HFFc6 (cell line): ENCODE data around the gene OSER1. TPM values are rescaled to one million over a fixed set of nuclear protein-coding genes. Genes with fewer than 3 reads are reported as not detected.

Source experiments
- DNase-seq: peaks from one replicate; pipeline ENCODE4 v3.0.0-alpha.2; 2018
- H3K27ac Mint-ChIP-seq: 2 replicates; pipeline ENCODE4 v1.8.0; 2020; ENCODE audit warnings: mild to moderate bottlenecking, mixed read lengths
- H3K27me3 Mint-ChIP-seq: 2 replicates; pipeline ENCODE4 v1.8.0; 2021; ENCODE audit warnings: mild to moderate bottlenecking, moderate library complexity, mixed read lengths; ENCODE audit not compliant: insufficient read depth
- H3K36me3 Mint-ChIP-seq: 2 replicates; pipeline ENCODE4 v1.8.0; 2021; ENCODE audit warnings: low read depth, mixed read lengths
- H3K4me1 Mint-ChIP-seq: 2 replicates; pipeline ENCODE4 v1.8.0; 2020; ENCODE audit warnings: low read depth, mixed read lengths
- H3K4me3 Mint-ChIP-seq: 2 replicates; pipeline ENCODE4 v1.8.0; 2020; ENCODE audit warnings: mild to moderate bottlenecking, moderate library complexity, mixed read lengths
- H3K9me3 Mint-ChIP-seq: 2 replicates; pipeline ENCODE4 v1.8.0; 2020; ENCODE audit warnings: mild to moderate bottlenecking, mixed read lengths
- CTCF ChIP-seq: fragments of 200-600 bp; sonication (generic); IDR thresholded peaks from 2 replicates; pipeline ENCODE4 v1.5.0; 2021; ENCODE audit warnings: antibody characterized with exemption, mild to moderate bottlenecking
- total RNA-seq, 6 experiments: library from RNA; stranded (reverse); fragmentation: NEBNext Ultra II Directional; extraction: Animal tissue kit (Norgen Biotek cat#: 25700); gene quantifications; 2 replicates in 1 of 6; 3 replicates in 5 of 6; pipeline ENCODE4 v1.2.3, GENCODE V29; 2021

The OSER1 gene
- total RNA-seq, 6 experiments from 2014 or later, result 33.1 to 38.8 (median 36.2) TPM

GRCh38 chr20:44173116-44173515, 37.5 kb downstream of the OSER1 start:
- peaks cover 10% of the 10 kb centered on the region; the same call in 1 of the 2 replicates for H3K36me3 Mint-ChIP-seq
- no peaks in the 10 kb centered on the region for H3K27me3 Mint-ChIP-seq
- DNase-seq, result no peak
- H3K9me3 Mint-ChIP-seq, result no peaks in the 10 kb centered on the region
- H3K27ac Mint-ChIP-seq, result peak overlapping the region; percentile 10; the same call in 1 of the 2 replicates
- no peak for TF ChIP-seq CTCF
- peaks cover 41% of the 10 kb centered on the region for H3K4me1 Mint-ChIP-seq
- H3K4me3 Mint-ChIP-seq, result no peak overlapping the region

DNA sequence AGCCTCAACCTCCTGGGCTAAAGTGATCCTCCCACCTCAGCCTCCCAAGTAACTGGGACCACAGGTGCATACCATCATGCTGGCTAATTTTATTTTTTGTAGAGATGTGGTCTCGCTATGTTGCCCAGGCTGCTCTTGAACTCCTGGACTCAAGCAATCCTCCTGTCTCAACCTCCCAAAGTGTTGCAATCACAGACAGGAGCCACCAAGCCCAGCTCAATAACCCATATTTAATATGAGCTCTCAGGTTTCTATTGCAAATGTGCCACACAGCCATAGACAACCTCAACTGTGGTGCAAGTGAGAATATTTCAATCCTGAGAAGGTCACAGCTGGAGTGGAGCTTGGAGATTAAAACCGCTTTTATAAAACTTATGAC, 38.0 kb downstream of the OSER1 start:
- H3K27ac Mint-ChIP-seq, result no peak overlapping the region
- TF ChIP-seq CTCF, result no peak
- H3K27me3 Mint-ChIP-seq, result no peaks in the 10 kb centered on the region
- no peaks in the 10 kb centered on the region for H3K9me3 Mint-ChIP-seq
- DNase-seq, result no peak
- peaks cover 10% of the 10 kb centered on the region; the same call in 1 of the 2 replicates for H3K36me3 Mint-ChIP-seq
- no peak overlapping the region for H3K4me3 Mint-ChIP-seq
- peaks cover 42% of the 10 kb centered on the region for H3K4me1 Mint-ChIP-seq

DNA sequence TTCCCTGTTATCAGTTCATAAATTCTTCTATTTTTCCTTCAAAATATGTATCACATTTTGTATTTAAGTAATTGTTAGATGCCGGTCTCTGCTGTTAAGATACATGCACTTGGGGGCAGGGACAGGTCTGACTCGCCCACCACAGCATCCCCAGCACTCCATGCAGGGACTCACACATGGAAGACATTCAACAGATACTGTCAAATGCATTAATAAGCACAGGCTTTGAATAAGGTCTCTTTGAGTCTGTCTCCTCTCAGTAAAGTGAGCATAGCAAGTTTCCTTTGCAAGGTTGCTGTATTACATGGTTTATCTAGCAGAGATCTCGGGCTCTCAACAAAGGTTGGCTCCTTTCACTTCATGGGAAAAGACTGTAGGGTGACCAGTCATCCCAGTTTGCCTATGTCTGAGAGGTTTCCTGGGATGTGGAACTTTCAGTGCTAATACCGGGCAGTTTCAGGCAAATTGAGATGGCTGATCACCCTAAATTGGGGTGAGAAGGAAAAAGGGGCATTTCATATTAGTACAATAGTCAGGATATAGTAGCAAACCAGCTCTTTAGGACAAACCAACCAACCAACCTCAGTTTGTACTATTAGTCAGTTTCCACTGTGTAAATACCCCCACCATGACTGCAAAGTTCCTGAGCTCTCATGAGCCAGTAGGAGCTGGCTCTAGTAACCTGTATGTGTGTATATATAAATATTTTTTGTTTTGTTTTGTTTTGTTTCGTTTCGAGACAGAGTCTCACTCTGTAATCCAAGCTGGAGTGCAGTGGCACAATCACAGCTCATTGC, 38.6 kb downstream of the OSER1 start:
- Mint-ChIP-seq H3K27ac (no peak overlapping the region; the same call in 1 of the 2 replicates), H3K4me3 (no peak overlapping the region), H3K27me3 (no peaks in the 10 kb centered on the region), H3K36me3 (peaks cover 10% of the 10 kb centered on the region; the same call in 1 of the 2 replicates), H3K9me3 (no peaks in the 10 kb centered on the region), H3K4me1 (peaks cover 42% of the 10 kb centered on the region)
- no peak for TF ChIP-seq CTCF
- no peak for DNase-seq

DNA sequence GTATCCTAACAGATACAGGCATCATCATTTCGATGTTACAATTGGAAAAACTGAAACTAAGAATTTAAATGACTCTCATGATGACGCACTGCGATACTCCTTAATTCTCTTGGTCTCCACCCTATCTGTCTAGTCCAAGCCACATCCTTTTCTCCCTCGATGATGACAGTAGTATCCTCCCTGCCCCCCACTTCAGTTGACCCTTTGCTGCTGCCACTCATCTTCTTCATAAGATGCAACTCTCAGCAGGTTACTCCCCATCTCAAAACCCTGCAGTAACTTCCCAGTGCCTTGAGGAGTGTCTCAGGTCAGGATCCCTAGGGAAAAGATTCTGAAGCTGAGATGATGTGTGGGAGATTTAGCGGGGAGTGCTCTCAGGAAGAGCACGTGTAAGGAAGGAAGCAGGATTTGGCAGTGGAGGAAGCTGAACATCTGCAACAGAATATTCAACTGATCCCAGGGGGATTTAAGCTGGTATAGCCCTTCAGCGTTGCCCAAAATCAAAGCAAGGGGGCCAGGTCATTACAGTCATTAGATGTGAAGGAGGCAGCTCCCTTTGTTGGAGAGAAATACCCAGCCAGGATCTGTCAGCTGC, 39.7 kb downstream of the OSER1 start:
- TF ChIP-seq CTCF, result no peak
- H3K27ac Mint-ChIP-seq, result no peak overlapping the region
- no peaks in the 10 kb centered on the region for H3K9me3 Mint-ChIP-seq
- H3K27me3 Mint-ChIP-seq, result no peaks in the 10 kb centered on the region
- DNase-seq, result no peak
- H3K4me1 Mint-ChIP-seq, result peaks cover 51% of the 10 kb centered on the region
- H3K4me3 Mint-ChIP-seq, result no peak overlapping the region
- H3K36me3 Mint-ChIP-seq, result peaks cover 7% of the 10 kb centered on the region; the same call in 1 of the 2 replicates

DNA sequence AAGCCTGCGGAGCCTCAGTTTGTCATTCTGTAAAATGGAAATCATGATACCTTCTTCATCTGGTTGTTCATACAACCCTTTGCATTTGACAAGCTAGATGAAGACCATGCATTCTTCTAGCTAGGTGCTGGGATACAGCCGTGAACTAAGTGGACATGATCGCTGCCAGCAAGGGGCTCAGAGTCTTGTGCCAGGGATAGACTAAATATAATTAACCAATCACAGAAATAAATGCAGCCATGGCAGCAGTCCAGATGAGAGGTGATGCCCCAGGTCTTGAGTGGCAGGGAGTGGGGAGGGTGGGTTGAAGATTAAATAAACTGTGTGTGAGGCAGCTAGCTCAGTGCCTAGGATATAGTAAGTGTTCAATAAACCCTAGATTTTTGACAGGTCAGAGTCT, 42.8 kb downstream of the OSER1 start:
- Mint-ChIP-seq H3K27ac (no peak overlapping the region), H3K4me3 (no peak overlapping the region), H3K9me3 (no peaks in the 10 kb centered on the region), H3K27me3 (no peaks in the 10 kb centered on the region), H3K36me3 (peaks cover 10% of the 10 kb centered on the region; the same call in 1 of the 2 replicates), H3K4me1 (peaks cover 59% of the 10 kb centered on the region)
- DNase-seq, result no peak
- no peak for TF ChIP-seq CTCF
